Stomach smooth muscle (tissue), 2 donors: ENCODE measurements around the gene MDFIC.

Experiments
- H3K27ac ChIP-seq: one replicate; pipeline ENCODE4 v1.7.0; 2013; ENCODE audit warnings: mild to moderate bottlenecking, low read length, inconsistent platforms
- H3K27me3 ChIP-seq, 2 donors: one replicate each; pipeline ENCODE4 v1.7.0; 2013; ENCODE audit warnings: low read length in 2 of 2; ENCODE audit not compliant: insufficient read depth in 2 of 2, control insufficient read depth in 1 of 2
- H3K36me3 ChIP-seq, 2 donors: one replicate each; pipeline ENCODE4 v1.7.0; 2013; ENCODE audit warnings: low read length in 2 of 2; ENCODE audit not compliant: control insufficient read depth in 2 of 2, insufficient read depth in 2 of 2
- H3K4me1 ChIP-seq: one replicate; pipeline ENCODE4 v1.7.0; 2013; ENCODE audit warnings: low read length; ENCODE audit not compliant: control insufficient read depth, insufficient read depth
- H3K4me3 ChIP-seq, 2 donors: one replicate each; pipeline ENCODE4 v1.7.0; 2013; ENCODE audit warnings: low read length in 2 of 2
- H3K9ac ChIP-seq, 2 donors: one replicate each; pipeline ENCODE4 v1.7.0; 2013; ENCODE audit warnings: low read length in 2 of 2, mild to moderate bottlenecking in 1 of 2
- H3K9me3 ChIP-seq, 2 donors: one replicate each; pipeline ENCODE4 v1.7.0; 2013; ENCODE audit warnings: low read length in 2 of 2; ENCODE audit not compliant: control insufficient read depth in 2 of 2
- donor health status: healthy.
- donor health status: Pancreatic carcinoma.

MDFIC gene

DNA sequence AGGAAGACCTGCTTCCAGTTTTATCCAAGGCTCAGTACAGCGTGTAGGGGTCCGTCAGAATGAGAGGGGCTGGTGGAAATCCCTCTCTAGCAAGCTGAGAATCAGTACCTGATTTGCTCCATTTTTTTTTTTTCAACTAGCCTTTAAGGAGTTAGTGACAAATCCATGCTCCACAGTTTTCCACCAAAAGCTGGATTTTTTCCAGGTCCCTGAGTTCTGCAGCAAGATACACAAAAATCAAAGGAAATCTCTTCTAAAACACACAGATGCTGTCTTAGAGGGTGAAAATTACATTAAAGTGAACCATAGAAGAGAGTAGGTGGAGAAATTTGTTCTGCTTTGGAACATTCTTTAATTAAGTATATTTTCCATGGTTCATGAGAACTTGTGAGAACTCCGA lies 30.4 kb downstream of the MDFIC start:
- H3K9ac ChIP-seq = no peak overlapping the region
- no peaks in the 10 kb centered on the region for H3K4me1 ChIP-seq
- no peaks in the 10 kb centered on the region for H3K9me3 ChIP-seq
- H3K36me3 ChIP-seq = no peaks in the 10 kb centered on the region
- no peak overlapping the region for H3K27ac ChIP-seq
- no peaks in the 10 kb centered on the region for H3K27me3 ChIP-seq
- H3K4me3 ChIP-seq = no peak overlapping the region

DNA sequence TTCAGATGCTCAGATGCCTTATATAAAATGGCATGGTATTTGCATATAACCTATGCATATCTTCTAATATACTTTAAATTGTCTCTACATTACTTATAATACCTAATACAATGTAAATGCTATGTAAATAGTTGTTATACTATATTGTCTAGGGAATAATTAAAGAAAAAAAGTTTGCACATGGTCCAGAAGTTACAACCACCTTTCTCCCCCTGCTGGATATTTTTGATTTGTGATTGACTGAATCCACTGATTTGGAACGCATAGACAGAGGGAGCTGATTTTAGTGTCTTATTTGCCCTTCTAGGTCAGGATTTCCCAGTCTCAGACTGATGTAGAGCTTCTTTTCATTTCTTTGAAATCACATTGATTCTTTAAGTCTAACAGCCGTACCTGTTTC lies 31.8 kb downstream of the MDFIC start:
- Histone ChIP-seq H3K4me1 (no peaks in the 10 kb centered on the region), H3K27me3 (no peaks in the 10 kb centered on the region), H3K36me3 (no peaks in the 10 kb centered on the region), H3K4me3 (no peak overlapping the region), H3K27ac (no peak overlapping the region), H3K9ac (no peak overlapping the region), H3K9me3 (no peaks in the 10 kb centered on the region)

DNA sequence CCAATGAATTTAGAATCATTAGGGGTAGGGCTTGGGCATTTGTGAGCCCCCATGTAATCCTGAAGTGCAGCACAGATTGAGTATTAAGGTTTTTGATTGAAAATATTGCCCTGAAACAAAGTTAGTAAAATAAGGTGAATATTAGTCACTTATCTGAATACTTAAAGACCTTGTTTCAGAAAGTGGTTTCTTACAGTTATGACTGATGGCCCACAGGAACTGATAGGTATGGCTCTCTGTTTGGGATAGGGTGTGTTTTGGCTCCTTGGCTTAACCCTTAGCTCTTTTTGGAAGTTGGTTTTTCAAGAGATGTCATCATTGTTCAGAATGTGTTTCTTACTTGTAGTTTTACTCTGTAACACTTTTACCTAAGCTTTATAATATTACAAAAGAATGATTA lies 34.8 kb downstream of the MDFIC start:
- no peak overlapping the region for H3K9ac ChIP-seq
- H3K9me3 ChIP-seq = no peaks in the 10 kb centered on the region
- H3K27ac ChIP-seq = no peak overlapping the region
- no peaks in the 10 kb centered on the region for H3K27me3 ChIP-seq
- no peaks in the 10 kb centered on the region for H3K36me3 ChIP-seq
- no peak overlapping the region for H3K4me3 ChIP-seq
- H3K4me1 ChIP-seq = no peaks in the 10 kb centered on the region

- Histone ChIP-seq H3K9me3 (no peaks in the 10 kb centered on the region), H3K27me3 (no peaks in the 10 kb centered on the region), H3K9ac (no peak overlapping the region), H3K36me3 (no peaks in the 10 kb centered on the region), H3K27ac (no peak overlapping the region), H3K4me1 (no peaks in the 10 kb centered on the region), H3K4me3 (no peak overlapping the region)
These were observed 35.5 kb downstream of the MDFIC start for GRCh38 chr7:114957444-114957843.

DNA sequence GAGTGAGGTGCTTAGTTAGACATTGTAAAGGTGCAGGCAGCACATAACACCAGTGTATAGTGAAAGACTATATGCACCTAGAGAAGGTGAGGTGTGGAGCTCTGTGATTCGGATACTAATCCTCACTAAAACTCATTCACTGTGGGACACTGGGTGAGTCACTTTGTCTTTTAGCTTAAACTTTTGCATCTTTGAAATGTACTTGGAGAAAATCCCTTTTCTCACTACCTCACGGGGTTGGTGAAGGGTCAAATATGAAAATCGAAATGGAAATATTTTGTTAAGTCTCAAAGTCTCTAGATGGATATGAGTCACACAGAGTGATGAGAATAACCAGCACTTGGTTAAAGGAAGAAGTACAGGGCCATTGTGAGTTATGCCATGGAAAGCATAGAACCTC lies 38.0 kb downstream of the MDFIC start:
- no peaks in the 10 kb centered on the region for H3K4me1 ChIP-seq

DNA sequence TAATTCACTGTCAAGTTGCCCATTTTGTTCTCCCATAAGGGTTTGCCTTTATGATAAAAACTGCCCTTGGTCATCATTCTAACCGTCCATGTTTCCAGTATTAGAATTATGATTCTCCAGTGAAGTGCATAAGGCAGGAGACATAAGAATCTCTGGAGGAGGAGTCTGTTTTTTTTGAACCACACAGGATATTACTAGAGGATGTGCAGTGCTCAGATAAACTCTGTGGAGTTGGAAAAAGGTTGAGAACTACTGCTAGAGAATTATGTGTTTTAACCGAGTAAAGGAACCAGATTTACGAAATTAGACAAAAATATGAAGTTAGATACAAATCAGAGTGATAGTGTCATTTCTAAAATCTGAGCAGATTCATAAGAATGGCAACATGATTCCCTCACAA lies 40.5 kb downstream of the MDFIC start:
- Histone ChIP-seq H3K27ac (no peak overlapping the region), H3K4me3 (no peak overlapping the region)

More for the DNA sequence above, 38.0 kb downstream of the MDFIC start:
- Histone ChIP-seq H3K4me3 (no peak overlapping the region), H3K9ac (no peak overlapping the region), H3K36me3 (no peaks in the 10 kb centered on the region), H3K27me3 (no peaks in the 10 kb centered on the region), H3K27ac (no peak overlapping the region), H3K9me3 (no peaks in the 10 kb centered on the region)

DNA sequence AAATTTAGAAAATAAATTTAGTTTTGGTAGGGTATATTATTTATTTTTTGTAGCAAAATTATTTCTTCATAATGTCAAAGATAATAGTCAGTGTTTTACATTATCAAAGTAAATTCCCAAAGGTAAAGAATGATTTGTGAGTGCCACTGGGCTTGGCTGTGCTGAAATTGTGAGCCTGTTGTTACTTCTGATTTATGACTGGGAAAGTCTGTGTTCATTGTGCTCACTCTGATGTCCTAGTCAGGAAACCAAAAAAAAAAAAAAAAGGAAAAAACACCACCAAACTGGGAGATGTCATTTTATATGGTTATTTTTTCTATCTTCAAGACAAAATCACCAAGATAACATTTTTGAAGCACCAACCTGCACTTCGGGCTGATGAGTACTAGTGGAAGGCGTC lies 44.3 kb downstream of the MDFIC start:
- no peaks in the 10 kb centered on the region for H3K27me3 ChIP-seq
- no peak overlapping the region for H3K9ac ChIP-seq
- no peak overlapping the region for H3K4me3 ChIP-seq
- H3K9me3 ChIP-seq = no peaks in the 10 kb centered on the region
- H3K4me1 ChIP-seq = no peaks in the 10 kb centered on the region
- no peak overlapping the region for H3K27ac ChIP-seq
- peaks cover 0 to 3% of the 10 kb centered on the region in 2 donors for H3K36me3 ChIP-seq

More for the DNA sequence above, 40.5 kb downstream of the MDFIC start:
- Histone ChIP-seq H3K9ac (no peak overlapping the region), H3K4me1 (no peaks in the 10 kb centered on the region), H3K36me3 (no peaks in the 10 kb centered on the region), H3K27me3 (no peaks in the 10 kb centered on the region), H3K9me3 (no peaks in the 10 kb centered on the region)

GRCh38 chr7:114969096-114969495 lies 47.2 kb downstream of the MDFIC start:
- no peak overlapping the region for H3K9ac ChIP-seq
- peaks cover 0 to 3% of the 10 kb centered on the region in 2 donors for H3K36me3 ChIP-seq
- peaks cover 3% of the 10 kb centered on the region for H3K4me1 ChIP-seq
- no peaks in the 10 kb centered on the region for H3K9me3 ChIP-seq
- no peak overlapping the region for H3K4me3 ChIP-seq
- H3K27me3 ChIP-seq = no peaks in the 10 kb centered on the region
- H3K27ac ChIP-seq = no peak overlapping the region

DNA sequence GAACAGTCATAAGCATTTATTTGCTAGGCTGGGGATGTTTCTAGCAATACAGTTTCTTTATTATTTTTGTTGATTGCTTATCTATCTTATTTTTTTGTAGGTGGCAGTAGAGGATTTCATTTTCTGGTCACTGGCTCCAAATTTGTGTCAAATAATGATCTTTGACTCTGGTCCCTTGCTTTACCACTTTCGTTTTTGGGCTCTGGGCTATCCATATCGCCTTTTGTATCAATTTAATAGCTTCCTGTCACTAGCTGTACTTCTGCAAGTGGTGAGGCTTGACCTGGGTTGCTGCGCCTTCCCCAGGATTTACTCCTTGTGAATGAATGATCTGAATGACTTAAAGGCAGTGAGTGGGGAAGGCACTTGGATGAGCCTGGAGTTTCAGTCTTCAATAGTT lies 48.4 kb downstream of the MDFIC start:
- Histone ChIP-seq H3K9ac (no peak overlapping the region), H3K27ac (no peak overlapping the region), H3K36me3 (peaks cover 0 to 3% of the 10 kb centered on the region in 2 donors), H3K4me1 (peaks cover 3% of the 10 kb centered on the region), H3K9me3 (no peaks in the 10 kb centered on the region), H3K4me3 (no peak overlapping the region), H3K27me3 (no peaks in the 10 kb centered on the region)

DNA sequence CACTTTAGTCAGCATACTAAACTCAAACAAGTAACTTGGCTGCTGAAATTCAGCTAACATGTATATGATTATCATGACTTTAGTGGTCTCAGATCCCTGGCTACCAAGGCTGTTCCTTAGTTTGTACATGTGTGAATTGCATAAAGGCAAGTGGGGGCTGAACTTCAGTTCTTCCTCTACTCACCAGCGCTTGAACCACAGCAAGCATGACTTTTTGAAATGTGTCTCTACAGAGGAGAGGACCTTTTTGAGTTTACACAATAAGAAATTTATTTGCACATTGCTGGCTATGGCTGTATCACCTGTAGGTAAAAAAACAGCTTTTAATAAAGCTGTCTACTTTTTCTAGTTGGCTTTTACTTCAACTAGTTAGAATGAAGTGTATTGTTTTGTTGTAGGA lies 48.8 kb downstream of the MDFIC start:
- Histone ChIP-seq H3K9ac (no peak overlapping the region), H3K9me3 (no peaks in the 10 kb centered on the region), H3K4me3 (no peak overlapping the region), H3K27ac (no peak overlapping the region), H3K27me3 (no peaks in the 10 kb centered on the region), H3K36me3 (peaks cover 0 to 3% of the 10 kb centered on the region in 2 donors), H3K4me1 (peaks cover 3% of the 10 kb centered on the region)

DNA sequence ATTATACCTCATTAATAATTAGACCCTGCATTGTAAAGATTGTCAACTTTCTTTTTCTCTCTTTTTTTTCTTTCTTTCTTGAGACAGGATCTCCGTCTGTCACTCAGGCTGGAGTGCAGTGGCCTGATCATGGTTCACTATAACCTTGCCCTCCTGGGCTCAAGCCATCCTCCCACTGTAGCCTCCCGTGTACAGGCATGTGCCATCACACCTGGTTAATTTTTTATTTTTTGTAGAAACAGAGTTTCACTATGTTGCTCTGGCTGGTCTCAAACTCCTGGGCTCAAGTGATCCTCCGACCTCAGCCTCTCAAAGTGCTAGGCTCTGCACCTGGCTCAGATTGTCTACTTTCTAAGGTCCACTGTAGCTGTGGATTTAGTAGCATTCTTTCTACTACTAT lies 50.7 kb downstream of the MDFIC start:
- Histone ChIP-seq H3K27me3 (no peaks in the 10 kb centered on the region), H3K9me3 (no peaks in the 10 kb centered on the region), H3K4me1 (peaks cover 3% of the 10 kb centered on the region), H3K4me3 (no peak overlapping the region), H3K27ac (no peak overlapping the region), H3K9ac (no peak overlapping the region), H3K36me3 (peaks cover 0 to 3% of the 10 kb centered on the region in 2 donors)
